ENCODE measurements around the gene TMEM175.

- TF ChIP-seq CTCF (IDR thresholded peaks at IDR 0.05) (no peak), EZH2 (IDR thresholded peaks at IDR 0.05; ENCODE audit: borderline replicate concordance, insufficient read depth, low read depth, low read length, poor library complexity, severe bottlenecking) (no peak)
These were observed 47.4 kb upstream of the TMEM175 start for GRCh38 chr4:884896-885295.
